Common myeloid progenitor, CD34-positive (primary cell): ENCODE results near the gene GRAMD1B.

ENCODE experiments used
- CTCF ChIA-PET: fragments of 350-600 bp; sonication (Branson Sonifier 250); formaldehyde crosslinking; loops from one replicate; lab custom pipeline; 2021; ENCODE audit warnings: antibody characterized with exemption; lab: Charles Lee
- POLR2A ChIA-PET: fragments of 350-600 bp; sonication (Branson Sonifier 250); formaldehyde crosslinking; loops from one replicate; lab custom pipeline; 2021; ENCODE audit warnings: antibody characterized with exemption; lab: Charles Lee
- DNase-seq, 3 donors: peaks; one replicate each; pipeline versions ENCODE4 v3.0.0 to v3.0.0-alpha.2; 2013
- H3K27ac ChIP-seq, 2 experiments: 1 replicate in 1 of 2; 2 replicates in 1 of 2; pipeline ENCODE4 v1.7.0; 2013; ENCODE audit warnings: inconsistent platforms in 2 of 2, low read length in 2 of 2, mild to moderate bottlenecking in 2 of 2, low read depth in 1 of 2, moderate library complexity in 1 of 2; ENCODE audit not compliant: severe bottlenecking in 2 of 2, insufficient read depth in 1 of 2, poor library complexity in 1 of 2
- H3K27me3 ChIP-seq, 5 experiments: replicated peaks in 2 of 5; 1 replicate in 3 of 5; 2 replicates in 2 of 5; pipeline versions ENCODE4 v1.6.1 to v1.7.0; 2013; ENCODE audit warnings: low read length in 4 of 5, mild to moderate bottlenecking in 2 of 5, moderate library complexity in 2 of 5, inconsistent platforms in 1 of 5; ENCODE audit not compliant: insufficient read depth in 5 of 5, control insufficient read depth in 4 of 5
- H3K36me3 ChIP-seq, 4 experiments: 1 replicate in 2 of 4; 2 replicates in 2 of 4; pipeline versions ENCODE4 v1.6.1 to v1.7.0; 2013; ENCODE audit warnings: low read length in 3 of 4, control low read depth in 1 of 4, mild to moderate bottlenecking in 1 of 4; ENCODE audit not compliant: control insufficient read depth in 4 of 4, insufficient read depth in 4 of 4
- H3K4me1 ChIP-seq, 4 experiments: 1 replicate in 3 of 4; 2 replicates in 1 of 4; pipeline versions ENCODE4 v1.6.1 to v1.7.1; 2013; ENCODE audit warnings: low read length in 3 of 4, mild to moderate bottlenecking in 3 of 4, control low read depth in 1 of 4, inconsistent platforms in 1 of 4, moderate library complexity in 1 of 4; ENCODE audit not compliant: control insufficient read depth in 4 of 4, insufficient read depth in 4 of 4; ENCODE audit errors: control extremely low read depth in 1 of 4
- H3K4me3 ChIP-seq, 7 experiments: 1 replicate in 4 of 7; 2 replicates in 3 of 7; pipeline versions ENCODE4 v1.5.1 to v1.7.0; 2013; ENCODE audit warnings: mild to moderate bottlenecking in 7 of 7, low read length in 6 of 7, moderate library complexity in 6 of 7, inconsistent platforms in 2 of 7, low read depth in 2 of 7, control low read depth in 1 of 7; ENCODE audit not compliant: insufficient read depth in 4 of 7, control insufficient read depth in 1 of 7; ENCODE audit errors: extremely low read depth in 1 of 7
- H3K9me3 ChIP-seq, 5 experiments: 1 replicate in 4 of 5; 2 replicates in 1 of 5; pipeline versions ENCODE4 v1.6.1 to v1.7.1; 2013; ENCODE audit warnings: low read length in 4 of 5, mild to moderate bottlenecking in 2 of 5, inconsistent platforms in 1 of 5, low read depth in 1 of 5, moderate library complexity in 1 of 5; ENCODE audit not compliant: control insufficient read depth in 4 of 5, insufficient read depth in 2 of 5; ENCODE audit errors: control extremely low read depth in 1 of 5
- WGBS: methylation state at CpG from one replicate; pipeline ENCODE4 v1.1.5; 2013; ENCODE audit not compliant: insufficient coverage; 5-methylcytosine and 5-hydroxymethylcytosine counted together

Gene GRAMD1B

DNA sequence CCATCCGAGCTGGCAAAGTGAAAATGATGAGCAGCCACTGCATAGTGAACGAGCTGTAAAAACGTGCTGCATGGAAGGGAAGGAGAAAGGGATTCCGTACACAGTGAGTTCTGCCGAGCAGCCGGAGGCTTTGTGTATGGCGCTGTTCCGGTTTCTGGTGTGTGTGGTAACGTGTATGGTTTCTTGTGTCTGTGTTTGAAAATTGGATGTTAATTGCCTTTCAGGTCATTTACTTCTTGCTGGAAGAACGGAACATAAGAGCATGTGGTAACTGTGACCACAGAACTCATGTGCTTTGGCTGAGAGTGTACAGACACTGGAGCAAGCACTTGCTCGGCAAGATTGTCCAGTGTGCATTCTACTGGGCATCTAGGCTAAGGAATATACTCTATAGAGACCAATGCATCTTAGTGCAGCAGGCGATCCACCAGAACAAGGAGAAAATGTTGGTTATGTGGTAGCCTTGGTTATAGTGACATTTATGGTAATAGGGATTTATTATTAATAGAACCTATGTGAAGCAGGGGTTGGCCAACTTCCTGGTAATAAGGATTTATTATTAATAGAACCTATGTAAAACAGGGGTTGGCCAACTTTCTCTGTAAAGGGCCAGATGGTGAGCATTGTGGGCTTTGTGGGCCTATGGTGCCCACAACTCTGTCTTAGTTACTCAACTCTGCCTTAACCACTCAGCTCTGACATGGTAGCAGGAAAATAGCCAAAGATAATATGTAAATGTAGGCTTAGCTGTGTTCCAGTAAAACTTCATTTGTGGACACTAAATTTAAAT, 49.2 kb downstream of the GRAMD1B start:
- Histone ChIP-seq H3K27ac (no peak overlapping the region), H3K9me3 (no peaks in the 10 kb centered on the region), H3K27me3 (no peaks in the 10 kb centered on the region), H3K4me1 (peaks cover 18 to 73% (median 20%) of the 10 kb centered on the region in 4 experiments), H3K4me3 (no peak overlapping the region), H3K36me3 (no peaks in the 10 kb centered on the region)
- ChIA-PET CTCF (interaction anchor here (0.5 to 9.9 kb wide), 11 partner anchors 10 to 173 kb away, joined by 3 to 190 read pairs (median 4); no protein-coding TSS in a partner anchor), POLR2A (no interaction called here)
- 95% methylated on average over 8 of the region's 12 CpGs for WGBS
- DNase-seq: no peak

DNA sequence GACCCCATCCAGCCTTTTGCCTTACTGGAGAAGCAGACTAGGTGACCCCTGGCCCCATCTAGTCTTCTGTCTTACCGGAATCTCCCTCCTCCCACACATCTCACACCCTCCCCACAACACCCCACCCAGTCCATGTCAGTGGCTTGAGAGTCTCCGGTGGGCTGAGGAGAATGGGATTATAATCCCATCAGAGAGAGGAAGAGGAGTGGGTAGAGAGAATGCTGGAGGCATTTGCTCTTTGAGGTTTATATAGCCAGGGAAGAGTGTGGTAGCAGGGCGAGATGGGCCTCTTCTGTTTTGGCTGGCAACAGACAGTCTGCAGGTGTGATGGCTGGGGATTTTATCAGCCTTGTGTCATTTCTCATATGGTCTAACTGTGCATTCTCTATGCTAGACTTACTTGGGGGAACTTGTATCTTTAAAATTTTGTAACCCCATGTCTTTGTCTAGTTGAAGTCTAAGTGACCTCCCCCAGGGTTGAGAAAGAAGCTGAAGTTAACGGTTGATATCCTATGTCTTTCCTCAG, 50.3 kb downstream of the GRAMD1B start:
- H3K27ac ChIP-seq: no peak overlapping the region
- 86% methylated on average over 1 of the region's 4 CpGs for WGBS

DNA sequence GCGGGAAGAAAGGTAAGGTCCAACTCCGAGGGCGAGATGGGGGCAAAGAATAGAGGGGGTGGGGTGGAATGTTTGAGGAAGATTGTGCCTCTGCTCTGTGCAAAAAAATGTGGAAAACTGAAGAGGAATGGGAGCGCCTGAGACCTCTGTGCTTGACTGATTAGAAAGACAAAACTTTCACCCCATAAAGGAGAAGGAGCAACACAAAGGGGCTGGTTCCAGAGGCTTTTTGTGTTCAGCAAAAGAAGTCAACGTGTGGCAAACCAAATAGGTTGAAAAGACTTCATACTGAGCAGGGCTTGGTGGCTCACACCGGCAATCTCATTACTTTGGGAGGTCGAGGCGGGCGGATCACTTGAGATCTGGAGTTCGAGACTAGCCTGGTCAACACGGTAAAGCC, 50.8 kb downstream of the GRAMD1B start:
- no peak for DNase-seq
- POLR2A ChIA-PET: no interaction called here
- 94% methylated on average over 11 of the region's 11 CpGs for WGBS
- Histone ChIP-seq H3K9me3 (no peaks in the 10 kb centered on the region), H3K27me3 (no peaks in the 10 kb centered on the region), H3K27ac (no peak overlapping the region), H3K4me3 (no peak overlapping the region), H3K36me3 (no peaks in the 10 kb centered on the region), H3K4me1 (peaks cover 29 to 75% (median 30%) of the 10 kb centered on the region in 4 experiments)
- CTCF ChIA-PET: interaction anchor here (9.9 kb wide), 1 partner anchor 73 kb away, joined by 190 read pairs; no protein-coding TSS in a partner anchor

More for the DNA sequence above, 50.3 kb downstream of the GRAMD1B start:
- DNase-seq: no peak
- no peaks in the 10 kb centered on the region for H3K27me3 ChIP-seq
- H3K36me3 ChIP-seq: no peaks in the 10 kb centered on the region
- ChIA-PET CTCF (interaction anchor here (0.7 to 9.9 kb wide), 2 partner anchors 12 to 72 kb away, joined by 3 to 190 read pairs; no protein-coding TSS in a partner anchor), POLR2A (no interaction called here)
- no peak overlapping the region for H3K4me3 ChIP-seq
- H3K4me1 ChIP-seq: peaks cover 29 to 73% (median 29%) of the 10 kb centered on the region in 4 experiments
- H3K9me3 ChIP-seq: no peaks in the 10 kb centered on the region

DNA sequence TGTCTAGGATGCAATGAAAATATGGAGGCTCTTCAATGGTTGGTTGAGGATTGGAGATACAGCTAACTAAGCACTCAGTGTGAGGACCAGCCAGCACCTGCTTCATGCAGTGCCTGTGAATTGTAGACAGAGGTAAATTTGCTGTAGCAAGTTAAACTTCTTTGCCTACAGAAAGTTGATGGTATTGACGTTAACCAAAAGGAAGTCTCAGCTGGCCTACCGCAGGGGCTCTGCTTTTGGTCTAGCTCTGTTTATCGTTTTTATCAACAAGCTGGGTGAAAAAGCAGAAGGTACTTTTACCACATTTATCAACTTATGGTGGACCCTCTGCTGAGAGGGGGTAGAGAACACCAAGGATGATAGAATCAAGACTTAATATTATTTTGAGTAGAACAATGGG, 51.6 kb downstream of the GRAMD1B start:
- Histone ChIP-seq H3K27ac (no peak overlapping the region), H3K36me3 (no peaks in the 10 kb centered on the region), H3K4me1 (peaks cover 29 to 75% (median 30%) of the 10 kb centered on the region in 4 experiments), H3K27me3 (peaks cover 0 to 2% (median 0%) of the 10 kb centered on the region in 5 experiments), H3K9me3 (no peaks in the 10 kb centered on the region), H3K4me3 (no peak overlapping the region)
- WGBS: 73% methylated on average over 3 of the region's 3 CpGs
- peak in 2 of 3 donors; percentile 75 to 79 for DNase-seq
- CTCF ChIA-PET: interaction anchor here (9.9 kb wide), 1 partner anchor 74 kb away, joined by 190 read pairs; no protein-coding TSS in a partner anchor
- POLR2A ChIA-PET: interaction anchor here (0.7 kb wide), 1 partner anchor 31 kb away, joined by 3 read pairs; no protein-coding TSS in a partner anchor

DNA sequence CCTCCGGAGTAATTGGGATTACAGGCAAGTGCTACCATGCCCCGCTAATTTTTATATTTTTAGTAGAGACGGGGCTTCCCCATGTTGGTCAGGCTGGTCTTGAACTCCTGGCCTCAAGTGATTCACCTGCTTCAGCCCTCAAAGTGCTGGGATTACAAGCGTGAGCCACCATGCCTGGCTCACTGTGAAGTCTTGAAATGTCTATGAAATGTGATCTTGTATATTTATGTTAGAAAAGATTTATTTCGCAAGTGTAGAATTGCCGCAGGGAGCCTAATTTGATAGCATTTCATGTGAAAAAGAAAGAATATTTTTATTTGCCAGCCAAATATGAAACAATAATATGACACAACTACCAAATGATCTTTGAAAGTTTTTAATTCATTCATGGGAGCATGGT, 52.1 kb downstream of the GRAMD1B start:
- H3K4me1 ChIP-seq: peaks cover 29 to 75% (median 30%) of the 10 kb centered on the region in 4 experiments
- no peak overlapping the region for H3K4me3 ChIP-seq
- ChIA-PET POLR2A (no interaction called here), CTCF (interaction anchor here (9.9 kb wide), 1 partner anchor 74 kb away, joined by 190 read pairs; no protein-coding TSS in a partner anchor)
- no peaks in the 10 kb centered on the region for H3K36me3 ChIP-seq
- no peak overlapping the region for H3K27ac ChIP-seq
- WGBS: 92% methylated on average over 5 of the region's 6 CpGs
- no peak for DNase-seq
- H3K9me3 ChIP-seq: no peaks in the 10 kb centered on the region
- H3K27me3 ChIP-seq: peaks cover 0 to 6% (median 0%) of the 10 kb centered on the region in 5 experiments

DNA sequence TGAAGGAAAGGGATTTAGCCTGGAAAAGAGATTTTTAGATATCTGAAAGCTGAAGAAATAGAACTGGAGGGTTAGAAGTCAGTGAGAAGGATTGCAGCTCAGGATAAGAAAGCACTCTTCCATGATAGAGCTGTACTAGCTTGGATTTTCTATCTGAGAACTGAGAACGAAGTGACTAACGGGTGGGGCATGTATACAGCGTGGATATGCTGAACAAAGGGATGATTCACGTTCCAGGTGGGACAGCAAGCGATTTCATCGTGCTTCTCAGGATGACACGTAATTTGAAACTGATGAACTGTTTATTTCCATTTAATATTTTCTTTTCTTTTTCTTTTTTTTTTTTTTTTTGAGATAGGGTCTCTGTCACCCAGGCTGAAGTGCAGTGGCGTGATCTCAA, 53.0 kb downstream of the GRAMD1B start:
- Histone ChIP-seq H3K9me3 (no peaks in the 10 kb centered on the region), H3K27ac (no peak overlapping the region), H3K4me1 (peaks cover 28 to 75% (median 30%) of the 10 kb centered on the region in 4 experiments), H3K36me3 (no peaks in the 10 kb centered on the region), H3K4me3 (no peak overlapping the region), H3K27me3 (peaks cover 0 to 6% (median 0%) of the 10 kb centered on the region in 5 experiments)
- ChIA-PET CTCF (interaction anchor here (1.7 kb wide), 1 partner anchor 10 kb away, joined by 5 read pairs; no protein-coding TSS in a partner anchor), POLR2A (no interaction called here)
- 96% methylated on average over 3 of the region's 8 CpGs for WGBS
- no peak for DNase-seq
